Spleen (tissue), 11 donors: ENCODE measurements around the gene CHCT1. TPM values are rescaled to one million over a fixed set of nuclear protein-coding genes. Genes with fewer than 3 reads are reported as not detected.

ENCODE experiments used
- DNase-seq: peaks from one replicate; pipeline ENCODE4 v3.0.0-alpha.2; 2020
- H3K27ac ChIP-seq, 8 donors: fragments of 200-600 bp; sonication (generic) in 7 of 8; 1 replicate in 4 of 8; 2 replicates in 4 of 8; pipeline versions ENCODE4 v1.5.0 to v1.8.0; 2016 to 2021; ENCODE audit warnings: inconsistent platforms in 4 of 8, mild to moderate bottlenecking in 4 of 8, moderate library complexity in 1 of 8
- H3K27me3 ChIP-seq, 7 donors: fragments of 200-600 bp; sonication (generic) in 6 of 7; replicated peaks in 1 of 7; 1 replicate in 4 of 7; 2 replicates in 3 of 7; pipeline versions ENCODE4 v1.5.0 to v1.8.0; 2016 to 2021; ENCODE audit warnings: inconsistent platforms in 3 of 7, mild to moderate bottlenecking in 1 of 7
- H3K36me3 ChIP-seq, 6 donors: fragments of 200-600 bp; sonication (generic) in 5 of 6; 1 replicate in 4 of 6; 2 replicates in 2 of 6; pipeline versions ENCODE4 v1.5.0 to v1.8.0; 2016 to 2021; ENCODE audit warnings: inconsistent platforms in 2 of 6
- H3K4me1 ChIP-seq, 6 donors: fragments of 200-600 bp; sonication (generic) in 5 of 6; 1 replicate in 3 of 6; 2 replicates in 3 of 6; pipeline versions ENCODE4 v1.5.0 to v1.8.0; 2016 to 2021; ENCODE audit warnings: inconsistent platforms in 3 of 6
- H3K4me3 ChIP-seq, 8 donors: fragments of 200-600 bp; sonication (generic) in 7 of 8; 1 replicate in 4 of 8; 2 replicates in 4 of 8; pipeline versions ENCODE4 v1.5.0 to v1.8.0; 2016 to 2021; ENCODE audit warnings: inconsistent platforms in 4 of 8, mild to moderate bottlenecking in 4 of 8, moderate library complexity in 2 of 8
- H3K9me3 ChIP-seq, 8 donors: fragments of 200-600 bp; sonication (generic) in 7 of 8; 1 replicate in 4 of 8; 2 replicates in 4 of 8; pipeline versions ENCODE4 v1.5.0 to v1.8.0; 2016 to 2021; ENCODE audit warnings: inconsistent platforms in 4 of 8
- POLR2A ChIP-seq, 3 donors: fragments of 450-650 bp; IDR thresholded peaks; one replicate each; pipeline ENCODE4 v1.5.1; 2017; ENCODE audit warnings: antibody characterized with exemption in 3 of 3, mild to moderate bottlenecking in 1 of 3
- POLR2AphosphoS5 ChIP-seq, 3 donors: sonication (generic); formaldehyde crosslinking; IDR thresholded peaks; one replicate each; pipeline ENCODE4 v1.5.1; 2017; ENCODE audit warnings: antibody characterized with exemption in 3 of 3
- intact Hi-C: fragments of 100-400 bp; cut with DNase I; formaldehyde crosslinking; loops from one replicate; pipeline ENCODE4 v1.15.0; 2023; ENCODE audit warnings: low total_unique reads
- polyA plus RNA-seq, 3 donors: library from polyadenylated mRNA; stranded (reverse); fragments of 200-250 nt; gene quantifications; one replicate each; pipeline ENCODE4 v1.2.1, GENCODE V29; 2013
- total RNA-seq, 7 donors: library from RNA; depleted of rRNA in 3 of 7; stranded (reverse); fragments of >200 nt in 3 of 7; fragmentation: NEBNext Ultra II Directional in 4 of 7; extraction: Animal tissue kit (Norgen Biotek cat#: 25700) in 4 of 7; gene quantifications; one replicate each; pipeline versions ENCODE4 v1.1.0 to v1.2.1, GENCODE V29; 2016 to 2021
- TF ChIP-seq, protein P1 (sequence below), 11 experiments: fragments of 200-600 bp in 7 of 11; fragments of 450-650 bp in 4 of 11; sonication (generic) in 4 of 11; IDR thresholded peaks in 8 of 11; conservative IDR thresholded peaks in 3 of 11; 1 replicate in 7 of 11; 2 replicates in 4 of 11; pipeline versions ENCODE4 v1.4.0 to v1.8.0; 2016 to 2021; ENCODE audit warnings: antibody characterized with exemption in 11 of 11, inconsistent platforms in 4 of 11, mild to moderate bottlenecking in 1 of 11
- donor health status: healthy with polysubstance abuse.
- donor health status: DM: no; HTN: no; CAD: no; lungs with moderate emphysema.
- donor health status: DM: no; HTN: no; CAD: no.
- donor health status: Bipolar disorder and iron deficiency.
- donor health status: healthy.
- donor health status: DM: no; HTN: no; CAD: no.
- donor health status: DM: yes; HTN: yes; CAD: no.

Gene CHCT1
- total and polyA plus RNA-seq, 10 donors: 0.22 to 0.52 (median 0.36) TPM; not detected in 4

DNA sequence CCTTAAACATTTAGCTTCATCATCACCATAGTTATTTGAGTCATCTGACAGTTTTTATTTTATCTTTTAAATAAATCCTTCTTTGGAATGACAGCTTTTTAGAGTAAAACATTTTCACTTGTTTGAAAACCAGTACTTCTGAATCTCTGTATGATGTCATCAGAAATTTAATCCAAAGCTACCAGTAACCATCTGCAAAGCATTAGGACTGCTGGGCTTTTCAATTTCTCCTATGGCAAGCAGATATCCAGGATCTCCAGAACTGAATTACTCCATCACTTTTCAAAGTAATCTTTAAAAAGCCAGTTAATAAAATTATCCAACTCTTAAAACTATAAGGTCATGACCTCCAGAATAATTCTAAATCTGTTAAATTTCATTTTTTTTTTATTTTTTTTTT lies 51.5 kb downstream of the CHCT1 start:
- no peaks in the 10 kb centered on the region for H3K9me3 ChIP-seq
- no peak for TF ChIP-seq POLR2A (IDR thresholded peaks at IDR 0.05)
- TF ChIP-seq, protein P1, sequence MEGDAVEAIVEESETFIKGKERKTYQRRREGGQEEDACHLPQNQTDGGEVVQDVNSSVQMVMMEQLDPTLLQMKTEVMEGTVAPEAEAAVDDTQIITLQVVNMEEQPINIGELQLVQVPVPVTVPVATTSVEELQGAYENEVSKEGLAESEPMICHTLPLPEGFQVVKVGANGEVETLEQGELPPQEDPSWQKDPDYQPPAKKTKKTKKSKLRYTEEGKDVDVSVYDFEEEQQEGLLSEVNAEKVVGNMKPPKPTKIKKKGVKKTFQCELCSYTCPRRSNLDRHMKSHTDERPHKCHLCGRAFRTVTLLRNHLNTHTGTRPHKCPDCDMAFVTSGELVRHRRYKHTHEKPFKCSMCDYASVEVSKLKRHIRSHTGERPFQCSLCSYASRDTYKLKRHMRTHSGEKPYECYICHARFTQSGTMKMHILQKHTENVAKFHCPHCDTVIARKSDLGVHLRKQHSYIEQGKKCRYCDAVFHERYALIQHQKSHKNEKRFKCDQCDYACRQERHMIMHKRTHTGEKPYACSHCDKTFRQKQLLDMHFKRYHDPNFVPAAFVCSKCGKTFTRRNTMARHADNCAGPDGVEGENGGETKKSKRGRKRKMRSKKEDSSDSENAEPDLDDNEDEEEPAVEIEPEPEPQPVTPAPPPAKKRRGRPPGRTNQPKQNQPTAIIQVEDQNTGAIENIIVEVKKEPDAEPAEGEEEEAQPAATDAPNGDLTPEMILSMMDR (IDR thresholded peaks at IDR 0.05 in 8 of 11, conservative IDR thresholded peaks at IDR 0.05 in 3 of 11): no peak
- no peak for TF ChIP-seq POLR2AphosphoS5 (IDR thresholded peaks at IDR 0.05)
- intact Hi-C loops: no loop called here

More for the DNA sequence above, 51.5 kb downstream of the CHCT1 start:
- Histone ChIP-seq H3K4me3 (no peak overlapping the region), H3K4me1 (peaks cover 0 to 22% (median 12%) of the 10 kb centered on the region in 6 donors), H3K27ac (no peak overlapping the region), H3K36me3 (peaks cover 0 to 79% (median 6%) of the 10 kb centered on the region in 6 donors), H3K27me3 (no peaks in the 10 kb centered on the region)
- no peak for DNase-seq

Other genes with a start within 250 kb of the CHCT1 start
- 100 to 1,000 TPM in 3 of 7 donors, 10 to 100 TPM in 4; 68.5 to 115 (median 85.7) TPM for gene USP32, start 30.4 kb upstream of the CHCT1 start, total RNA-seq
- 10 to 100 TPM in 1 of 3 donors, 1 to 10 TPM in 2; 7.3 to 11.1 (median 9.7) TPM for gene USP32, start 30.4 kb upstream of the CHCT1 start, polyA plus RNA-seq
- gene APPBP2, start 103.8 kb downstream of the CHCT1 start, total RNA-seq: 10 to 100 TPM; 28.4 to 49.8 (median 41.4) TPM
- 1 to 10 TPM; 4.1 to 7.1 (median 5.2) TPM for gene APPBP2, start 103.8 kb downstream of the CHCT1 start, polyA plus RNA-seq
- 10 to 100 TPM; 12.5 to 19.8 (median 18.6) TPM for gene PPM1D, start 177.7 kb downstream of the CHCT1 start, total RNA-seq
- gene PPM1D, start 177.7 kb downstream of the CHCT1 start, polyA plus RNA-seq: 1 to 10 TPM; 2.7 to 3.9 (median 3.3) TPM